ENCODE results near the gene RNPEP. TPM values are rescaled to one million over a fixed set of nuclear protein-coding genes. Genes with fewer than 3 reads are reported as not detected.
"Not testable (repeated sequence)": the region's sequence is repeated elsewhere in the genome, so short reads cannot be mapped to it uniquely, and the experiment has no call there.

RNPEP gene
- polyA plus RNA-seq, 3 donors: 108 to 153 (median 127) TPM

DNA sequence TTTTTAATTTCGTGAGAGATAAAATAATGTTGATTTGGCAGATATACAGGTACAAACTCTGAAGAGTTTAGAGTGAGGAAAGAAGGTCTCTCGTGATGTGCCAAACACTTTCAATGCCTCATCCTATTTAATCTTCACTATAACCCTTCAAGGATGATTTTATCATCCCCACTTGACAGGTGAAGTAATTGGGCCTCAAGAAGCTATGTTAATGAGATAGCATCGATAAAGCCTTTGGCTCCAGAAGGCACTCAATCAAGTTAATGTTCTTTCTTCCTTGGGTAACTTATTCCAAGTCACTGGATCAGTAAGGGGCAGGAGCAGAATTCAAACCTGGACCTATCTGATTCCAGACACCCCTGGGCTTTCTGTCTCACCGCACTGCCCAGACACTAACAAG is 43.3 kb upstream of the RNPEP start:
- Mint-ChIP-seq H3K27me3 (ENCODE audit: low read depth in 3 of 3) (peaks cover 11 to 18% (median 12%) of the 10 kb centered on the region in 3 donors), H3K4me1 (peaks cover 4% of the 10 kb centered on the region), H3K9me3 (no peaks in the 10 kb centered on the region), H3K4me3 (no peak overlapping the region), H3K27ac (no peak overlapping the region), H3K36me3 (no peaks in the 10 kb centered on the region)
- TF ChIP-seq, protein P1, sequence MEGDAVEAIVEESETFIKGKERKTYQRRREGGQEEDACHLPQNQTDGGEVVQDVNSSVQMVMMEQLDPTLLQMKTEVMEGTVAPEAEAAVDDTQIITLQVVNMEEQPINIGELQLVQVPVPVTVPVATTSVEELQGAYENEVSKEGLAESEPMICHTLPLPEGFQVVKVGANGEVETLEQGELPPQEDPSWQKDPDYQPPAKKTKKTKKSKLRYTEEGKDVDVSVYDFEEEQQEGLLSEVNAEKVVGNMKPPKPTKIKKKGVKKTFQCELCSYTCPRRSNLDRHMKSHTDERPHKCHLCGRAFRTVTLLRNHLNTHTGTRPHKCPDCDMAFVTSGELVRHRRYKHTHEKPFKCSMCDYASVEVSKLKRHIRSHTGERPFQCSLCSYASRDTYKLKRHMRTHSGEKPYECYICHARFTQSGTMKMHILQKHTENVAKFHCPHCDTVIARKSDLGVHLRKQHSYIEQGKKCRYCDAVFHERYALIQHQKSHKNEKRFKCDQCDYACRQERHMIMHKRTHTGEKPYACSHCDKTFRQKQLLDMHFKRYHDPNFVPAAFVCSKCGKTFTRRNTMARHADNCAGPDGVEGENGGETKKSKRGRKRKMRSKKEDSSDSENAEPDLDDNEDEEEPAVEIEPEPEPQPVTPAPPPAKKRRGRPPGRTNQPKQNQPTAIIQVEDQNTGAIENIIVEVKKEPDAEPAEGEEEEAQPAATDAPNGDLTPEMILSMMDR (IDR thresholded peaks at IDR 0.05): no peak
- Histone ChIP-seq H4K20me1 (ENCODE audit: insufficient read depth, low read length) (no peaks in the 10 kb centered on the region), H3K4me3 (replicated peaks in 1 of 3; ENCODE audit: low read depth in 2 of 3, low read length in 3 of 3) (no peak overlapping the region), H3K79me2 (ENCODE audit: insufficient read depth, low read length) (no peaks in the 10 kb centered on the region), H3K4me1 (ENCODE audit: control insufficient read depth in 1 of 2, insufficient read depth in 2 of 2, low read length in 2 of 2) (no peaks in the 10 kb centered on the region), H3K9ac (ENCODE audit: insufficient read depth, low read length, poor library complexity, severe bottlenecking) (no peak overlapping the region), H3K9me3 (replicated peaks in 1 of 2; ENCODE audit: control insufficient read depth in 1 of 2, insufficient read depth in 1 of 2, low read length in 2 of 2) (no peaks in the 10 kb centered on the region), H3K27me3 (ENCODE audit: control insufficient read depth in 2 of 2, insufficient read depth in 2 of 2, low read length in 2 of 2) (peaks cover under 1 to 7% of the 10 kb centered on the region in 2 donors), H3K27ac (ENCODE audit: low read depth in 1 of 2, low read length in 2 of 2) (no peak overlapping the region), H3K36me3 (replicated peaks in 1 of 2; ENCODE audit: control insufficient read depth in 1 of 2, insufficient read depth in 2 of 2, low read length in 2 of 2) (no peaks in the 10 kb centered on the region), H2AFZ (ENCODE audit: insufficient read depth, low read depth, low read length, poor library complexity, severe bottlenecking) (peak overlapping the region; percentile 13), H3K4me2 (replicated peaks; ENCODE audit: extremely low read depth, low read length, poor library complexity, severe bottlenecking) (no peak overlapping the region)
- no peak for DNase-seq
- 100% methylated on average over 1 of the region's 4 CpGs for WGBS (ENCODE audit: insufficient coverage)
- intact Hi-C loops (cut with micrococcal nuclease): no loop called here

DNA sequence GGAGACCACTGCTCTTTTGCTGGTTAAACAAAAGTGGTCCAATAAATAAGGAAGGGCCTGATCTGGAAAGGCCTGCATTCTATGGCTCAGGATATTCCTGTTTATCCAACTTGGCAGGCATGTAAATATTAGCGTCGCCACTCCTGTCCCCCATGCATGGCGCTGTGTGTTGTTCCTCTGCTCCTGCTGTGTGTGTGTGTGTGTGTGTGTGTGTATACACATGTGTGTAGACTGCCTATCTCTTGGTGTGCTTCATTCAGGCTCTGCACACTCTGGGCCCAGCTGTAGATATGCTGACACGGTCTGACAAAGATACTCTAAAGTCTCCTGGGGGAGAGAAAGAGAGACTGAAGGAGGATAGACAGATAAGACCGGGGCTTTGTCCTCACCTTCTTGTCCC is 42.9 kb upstream of the RNPEP start:
- TF ChIP-seq, protein P1 (IDR thresholded peaks at IDR 0.05): no peak
- no peak overlapping the region for H3K27ac Mint-ChIP-seq

DNA sequence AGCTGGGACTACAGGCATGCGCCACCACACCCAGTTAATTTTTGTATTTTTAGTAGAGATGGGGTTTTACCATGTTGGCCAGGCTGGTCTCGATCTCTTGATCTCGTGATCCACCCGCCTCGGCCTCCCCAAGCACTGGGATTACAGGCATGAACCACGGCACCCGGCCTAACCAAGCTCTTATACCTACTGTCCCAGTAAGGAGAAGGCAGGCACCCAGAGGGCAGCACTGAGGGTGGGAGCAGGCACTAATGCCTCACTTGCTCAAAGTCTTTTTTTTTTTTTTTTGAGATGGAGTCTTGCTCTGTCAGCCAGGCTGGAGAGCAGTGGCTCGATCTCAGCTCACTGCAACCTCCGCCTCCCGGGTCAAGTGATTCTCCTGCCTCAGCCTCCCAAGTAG is 42.1 kb upstream of the RNPEP start:
- H3K4me3 Mint-ChIP-seq; H3K36me3 ChIP-seq (replicated peaks in 1 of 2; ENCODE audit: control insufficient read depth in 1 of 2, insufficient read depth in 2 of 2, low read length in 2 of 2); H3K4me1 ChIP-seq (ENCODE audit: control insufficient read depth in 1 of 2, insufficient read depth in 2 of 2, low read length in 2 of 2); H3K9ac ChIP-seq (ENCODE audit: insufficient read depth, low read length, poor library complexity, severe bottlenecking); H3K27ac ChIP-seq (ENCODE audit: low read depth in 1 of 2, low read length in 2 of 2); DNase-seq; H3K4me2 ChIP-seq (replicated peaks; ENCODE audit: extremely low read depth, low read length, poor library complexity, severe bottlenecking); H3K9me3 ChIP-seq (replicated peaks in 1 of 2; ENCODE audit: control insufficient read depth in 1 of 2, insufficient read depth in 1 of 2, low read length in 2 of 2); H2AFZ ChIP-seq (ENCODE audit: insufficient read depth, low read depth, low read length, poor library complexity, severe bottlenecking); H3K9me3 Mint-ChIP-seq; H4K20me1 ChIP-seq (ENCODE audit: insufficient read depth, low read length); H3K36me3 Mint-ChIP-seq; H3K4me1 Mint-ChIP-seq; intact Hi-C loops (cut with micrococcal nuclease); H3K27ac Mint-ChIP-seq; H3K4me3 ChIP-seq (replicated peaks in 1 of 3; ENCODE audit: low read depth in 2 of 3, low read length in 3 of 3); H3K79me2 ChIP-seq (ENCODE audit: insufficient read depth, low read length): not testable (repeated sequence)
- peaks cover 9 to 11% of the 10 kb centered on the region in 2 donors for H3K27me3 ChIP-seq (ENCODE audit: control insufficient read depth in 2 of 2, insufficient read depth in 2 of 2, low read length in 2 of 2)
- peaks cover 18 to 22% (median 18%) of the 10 kb centered on the region in 3 donors for H3K27me3 Mint-ChIP-seq (ENCODE audit: low read depth in 3 of 3)
- WGBS (ENCODE audit: insufficient coverage): 98% methylated on average over 4 of the region's 10 CpGs

More for the DNA sequence above, 42.9 kb upstream of the RNPEP start:
- Histone ChIP-seq H3K4me3 (replicated peaks in 1 of 3; ENCODE audit: low read depth in 2 of 3, low read length in 3 of 3) (no peak overlapping the region), H3K36me3 (replicated peaks in 1 of 2; ENCODE audit: control insufficient read depth in 1 of 2, insufficient read depth in 2 of 2, low read length in 2 of 2) (no peaks in the 10 kb centered on the region), H3K27ac (ENCODE audit: low read depth in 1 of 2, low read length in 2 of 2) (no peak overlapping the region), H3K79me2 (ENCODE audit: insufficient read depth, low read length) (no peaks in the 10 kb centered on the region), H3K4me2 (replicated peaks; ENCODE audit: extremely low read depth, low read length, poor library complexity, severe bottlenecking) (no peak overlapping the region), H3K9ac (ENCODE audit: insufficient read depth, low read length, poor library complexity, severe bottlenecking) (no peak overlapping the region), H4K20me1 (ENCODE audit: insufficient read depth, low read length) (no peaks in the 10 kb centered on the region), H3K9me3 (replicated peaks in 1 of 2; ENCODE audit: control insufficient read depth in 1 of 2, insufficient read depth in 1 of 2, low read length in 2 of 2) (no peaks in the 10 kb centered on the region), H3K27me3 (ENCODE audit: control insufficient read depth in 2 of 2, insufficient read depth in 2 of 2, low read length in 2 of 2) (peaks cover 2 to 9% of the 10 kb centered on the region in 2 donors), H3K4me1 (ENCODE audit: control insufficient read depth in 1 of 2, insufficient read depth in 2 of 2, low read length in 2 of 2) (no peaks in the 10 kb centered on the region), H2AFZ (ENCODE audit: insufficient read depth, low read depth, low read length, poor library complexity, severe bottlenecking) (no peak overlapping the region)
- Mint-ChIP-seq H3K9me3 (no peaks in the 10 kb centered on the region), H3K27me3 (ENCODE audit: low read depth in 3 of 3) (peaks cover 13 to 21% (median 15%) of the 10 kb centered on the region in 3 donors), H3K4me1 (peaks cover 4% of the 10 kb centered on the region), H3K36me3 (no peaks in the 10 kb centered on the region), H3K4me3 (no peak overlapping the region)
- no peak for DNase-seq
- 86% methylated on average over 1 of the region's 5 CpGs for WGBS (ENCODE audit: insufficient coverage)
- intact Hi-C loops (cut with micrococcal nuclease): no loop called here

All from CD14-positive monocyte (primary cell).